ENCODE results near the gene CNPY4. TPM values are rescaled to one million over a fixed set of nuclear protein-coding genes. Genes with fewer than 3 reads are reported as not detected.

Gene CNPY4
- total and polyA plus RNA-seq, 2 donors (not counting 3 experiments of a cell fraction or from before 2014, with no cell fraction given), result 28.6 to 33.7 TPM

DNA sequence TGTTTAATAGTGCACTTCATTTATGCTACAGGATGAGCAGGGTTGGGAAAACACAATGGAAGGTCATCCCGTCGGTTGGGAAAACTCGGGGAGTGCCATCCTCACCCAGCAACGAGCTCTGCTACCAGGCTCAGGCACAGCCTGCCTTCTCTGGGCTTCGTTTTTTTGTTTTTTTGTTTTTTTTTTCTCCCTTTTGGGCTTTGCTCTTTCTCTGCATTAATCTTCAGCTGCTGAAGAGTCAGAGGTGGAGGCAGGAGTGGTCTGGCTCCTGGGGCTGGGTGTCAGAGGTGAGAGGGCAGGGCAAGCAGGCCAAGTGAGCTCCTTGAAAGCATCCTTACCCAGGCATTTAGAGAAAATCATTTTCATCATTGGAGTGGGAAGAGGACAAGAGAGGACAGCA is 49.4 kb upstream of the CNPY4 start:
- Histone ChIP-seq H3K36me3 (ENCODE audit: control insufficient read depth in 2 of 2, extremely low read depth in 1 of 2, insufficient read depth in 2 of 2, low read length in 2 of 2) (peaks cover 37 to 43% of the 10 kb centered on the region in 2 experiments), H4K20me1 (replicated peaks; ENCODE audit: control insufficient read depth, extremely low read depth, insufficient read depth, low read length) (no peaks in the 10 kb centered on the region), H3K4me1 (ENCODE audit: control insufficient read depth, extremely low read depth, insufficient read depth, low read length) (no peaks in the 10 kb centered on the region), H3K9me1 (replicated peaks; ENCODE audit: control insufficient read depth, extremely low read depth, insufficient read depth, low read length) (no peaks in the 10 kb centered on the region), H3K4me2 (ENCODE audit: insufficient read depth, low read length) (no peak overlapping the region), H3K9ac (replicated peaks; ENCODE audit: extremely low read depth, insufficient read depth, low read length) (no peak overlapping the region), H3K27me3 (ENCODE audit: control insufficient read depth in 2 of 2, insufficient read depth in 2 of 2, low read length in 2 of 2) (no peaks in the 10 kb centered on the region), H2AFZ (ENCODE audit: low read depth, low read length) (no peak overlapping the region), H3K9me3 (replicated peaks; ENCODE audit: control insufficient read depth, insufficient read depth, low read length) (peaks cover 26% of the 10 kb centered on the region), H3K4me3 (replicated peaks in 1 of 3; ENCODE audit: insufficient read depth in 1 of 3, low read depth in 1 of 3, low read length in 3 of 3) (no peak overlapping the region), H3K27ac (ENCODE audit: insufficient read depth, low read depth, low read length) (no peak overlapping the region), H3K79me2 (ENCODE audit: control insufficient read depth, insufficient read depth, low read length) (no peaks in the 10 kb centered on the region)
- no peak for FAIRE-seq
- POLR2A ChIA-PET, result interaction anchor here (0.6 to 0.7 kb wide), 2 partner anchors 11 to 31 kb away, joined by 3 read pairs; no protein-coding TSS in a partner anchor
- BruUV-seq (replicated peaks), result no TSS peak
- CTCF ChIA-PET, result no interaction called here
- intact Hi-C loops (cut with micrococcal nuclease) (no loop called here), dilution Hi-C loops (cut with MboI; ENCODE audit: extremely low pct_ligation_motif_present, low sequenced_read_pairs) (no loop called here)
- DNase-seq (ENCODE audit: low read depth, low spot score), result no peak
- TF ChIP-seq GATA2 (IDR thresholded peaks at IDR 0.05; ENCODE audit: insufficient read depth, insufficient read length, low read depth, low read length) (no peak), MYC (IDR thresholded peaks at IDR 0.05; ENCODE audit: low read depth, low read length) (no peak), JUN (IDR thresholded peaks at IDR 0.05; ENCODE audit: borderline replicate concordance, insufficient read depth, insufficient read length, low read depth) (no peak), EZH2 (IDR thresholded peaks at IDR 0.05; ENCODE audit: borderline replicate concordance, low read depth, low read length, severe bottlenecking) (no peak)
- TF ChIP-seq, protein P1, sequence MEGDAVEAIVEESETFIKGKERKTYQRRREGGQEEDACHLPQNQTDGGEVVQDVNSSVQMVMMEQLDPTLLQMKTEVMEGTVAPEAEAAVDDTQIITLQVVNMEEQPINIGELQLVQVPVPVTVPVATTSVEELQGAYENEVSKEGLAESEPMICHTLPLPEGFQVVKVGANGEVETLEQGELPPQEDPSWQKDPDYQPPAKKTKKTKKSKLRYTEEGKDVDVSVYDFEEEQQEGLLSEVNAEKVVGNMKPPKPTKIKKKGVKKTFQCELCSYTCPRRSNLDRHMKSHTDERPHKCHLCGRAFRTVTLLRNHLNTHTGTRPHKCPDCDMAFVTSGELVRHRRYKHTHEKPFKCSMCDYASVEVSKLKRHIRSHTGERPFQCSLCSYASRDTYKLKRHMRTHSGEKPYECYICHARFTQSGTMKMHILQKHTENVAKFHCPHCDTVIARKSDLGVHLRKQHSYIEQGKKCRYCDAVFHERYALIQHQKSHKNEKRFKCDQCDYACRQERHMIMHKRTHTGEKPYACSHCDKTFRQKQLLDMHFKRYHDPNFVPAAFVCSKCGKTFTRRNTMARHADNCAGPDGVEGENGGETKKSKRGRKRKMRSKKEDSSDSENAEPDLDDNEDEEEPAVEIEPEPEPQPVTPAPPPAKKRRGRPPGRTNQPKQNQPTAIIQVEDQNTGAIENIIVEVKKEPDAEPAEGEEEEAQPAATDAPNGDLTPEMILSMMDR (IDR thresholded peaks at IDR 0.05; ENCODE audit: extremely low read depth in 1 of 2, insufficient read depth in 1 of 2, low read depth in 1 of 2, low read length in 2 of 2), result no peak
